ENCODE measurements around the gene ST3GAL6. TPM values are rescaled to one million over a fixed set of nuclear protein-coding genes. Genes with fewer than 3 reads are reported as not detected.

The ST3GAL6 gene
- total and polyA plus RNA-seq, 9 of the 15 experiments (the other 6 are each of a cell fraction or from before 2014, with no cell fraction given) = 0.14 TPM; not detected in 8

GRCh38 chr3:98782824-98783500 lies 19.8 kb downstream of the ST3GAL6 start:
- Histone ChIP-seq H3K27ac (ENCODE audit: extremely low read depth, low read depth, low read length) (no peak overlapping the region), H3K4me2 (ENCODE audit: insufficient read depth, low read length) (no peak overlapping the region), H3K4me3 (no peak overlapping the region), H4K20me1 (replicated peaks; ENCODE audit: control insufficient read depth, insufficient read depth, low read length) (no peaks in the 10 kb centered on the region), H3K9ac (ENCODE audit: insufficient read depth in 1 of 2, low read depth in 2 of 2, low read length in 2 of 2) (no peak overlapping the region), H2AFZ (ENCODE audit: low read depth, low read length) (no peak overlapping the region), H3K27me3 (ENCODE audit: control insufficient read depth in 2 of 2, insufficient read depth in 2 of 2, low read length in 2 of 2) (peaks cover 0 to 3% of the 10 kb centered on the region in 2 experiments; a peak in 1 of 5 replicates), H3K79me2 (ENCODE audit: control insufficient read depth, insufficient read depth, low read length) (no peaks in the 10 kb centered on the region), H3K36me3 (ENCODE audit: control insufficient read depth, insufficient read depth, low read length) (no peaks in the 10 kb centered on the region), H3K9me1 (ENCODE audit: control insufficient read depth, insufficient read depth, low read length) (no peaks in the 10 kb centered on the region), H3K9me3 (replicated peaks; ENCODE audit: control insufficient read depth, insufficient read depth, low read depth, low read length) (no peaks in the 10 kb centered on the region), H3K4me1 (replicated peaks in 1 of 2; ENCODE audit: control insufficient read depth in 2 of 2, insufficient read depth in 2 of 2, low read length in 2 of 2) (no peaks in the 10 kb centered on the region)
- intact Hi-C loops (cut with micrococcal nuclease) = no loop called here
- FAIRE-seq (no peak), ATAC-seq (no peak), DNase-seq (ENCODE audit: extremely low read depth in 1 of 4, low spot score in 3 of 4) (no peak)
- BruUV-seq (replicated peaks) = no TSS peak
- in situ Hi-C loops (cut with MboI) = no loop called here
- 0% methylated on average over 7 of the region's 8 CpGs for WGBS (ENCODE audit: insufficient coverage, low coverage, missing lambda C conversion rate)
- TF ChIP-seq, protein P1, sequence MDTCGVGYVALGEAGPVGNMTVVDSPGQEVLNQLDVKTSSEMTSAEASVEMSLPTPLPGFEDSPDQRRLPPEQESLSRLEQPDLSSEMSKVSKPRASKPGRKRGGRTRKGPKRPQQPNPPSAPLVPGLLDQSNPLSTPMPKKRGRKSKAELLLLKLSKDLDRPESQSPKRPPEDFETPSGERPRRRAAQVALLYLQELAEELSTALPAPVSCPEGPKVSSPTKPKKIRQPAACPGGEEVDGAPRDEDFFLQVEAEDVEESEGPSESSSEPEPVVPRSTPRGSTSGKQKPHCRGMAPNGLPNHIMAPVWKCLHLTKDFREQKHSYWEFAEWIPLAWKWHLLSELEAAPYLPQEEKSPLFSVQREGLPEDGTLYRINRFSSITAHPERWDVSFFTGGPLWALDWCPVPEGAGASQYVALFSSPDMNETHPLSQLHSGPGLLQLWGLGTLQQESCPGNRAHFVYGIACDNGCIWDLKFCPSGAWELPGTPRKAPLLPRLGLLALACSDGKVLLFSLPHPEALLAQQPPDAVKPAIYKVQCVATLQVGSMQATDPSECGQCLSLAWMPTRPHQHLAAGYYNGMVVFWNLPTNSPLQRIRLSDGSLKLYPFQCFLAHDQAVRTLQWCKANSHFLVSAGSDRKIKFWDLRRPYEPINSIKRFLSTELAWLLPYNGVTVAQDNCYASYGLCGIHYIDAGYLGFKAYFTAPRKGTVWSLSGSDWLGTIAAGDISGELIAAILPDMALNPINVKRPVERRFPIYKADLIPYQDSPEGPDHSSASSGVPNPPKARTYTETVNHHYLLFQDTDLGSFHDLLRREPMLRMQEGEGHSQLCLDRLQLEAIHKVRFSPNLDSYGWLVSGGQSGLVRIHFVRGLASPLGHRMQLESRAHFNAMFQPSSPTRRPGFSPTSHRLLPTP (IDR thresholded peaks at IDR 0.05; ENCODE audit: borderline replicate concordance, extremely low read depth, insufficient read length) = no peak
- TF ChIP-seq ZFP36 (IDR thresholded peaks at IDR 0.05; ENCODE audit: low read depth, low read length, partially characterized antibody) = no peak
- no peak for TF ChIP-seq SMC3 (conservative IDR thresholded peaks at IDR 0.05; ENCODE audit: insufficient read depth, low read depth, low read length)
- no peak for TF ChIP-seq RBM39 (optimal IDR thresholded peaks at IDR 0.05; ENCODE audit: low read depth, low read length)
- TF ChIP-seq CC2D1A (IDR thresholded peaks at IDR 0.05) = no peak
- TF ChIP-seq ZNF212 (CRISPR knock-in tag; IDR thresholded peaks at IDR 0.05) = no peak
- TF ChIP-seq ZNF217 (CRISPR knock-in tag; IDR thresholded peaks at IDR 0.05) = no peak
- TF ChIP-seq, protein P2, sequence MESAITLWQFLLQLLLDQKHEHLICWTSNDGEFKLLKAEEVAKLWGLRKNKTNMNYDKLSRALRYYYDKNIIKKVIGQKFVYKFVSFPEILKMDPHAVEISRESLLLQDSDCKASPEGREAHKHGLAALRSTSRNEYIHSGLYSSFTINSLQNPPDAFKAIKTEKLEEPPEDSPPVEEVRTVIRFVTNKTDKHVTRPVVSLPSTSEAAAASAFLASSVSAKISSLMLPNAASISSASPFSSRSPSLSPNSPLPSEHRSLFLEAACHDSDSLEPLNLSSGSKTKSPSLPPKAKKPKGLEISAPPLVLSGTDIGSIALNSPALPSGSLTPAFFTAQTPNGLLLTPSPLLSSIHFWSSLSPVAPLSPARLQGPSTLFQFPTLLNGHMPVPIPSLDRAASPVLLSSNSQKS (CRISPR knock-in tag; IDR thresholded peaks at IDR 0.05) = no peak
- TF ChIP-seq, protein P3, sequence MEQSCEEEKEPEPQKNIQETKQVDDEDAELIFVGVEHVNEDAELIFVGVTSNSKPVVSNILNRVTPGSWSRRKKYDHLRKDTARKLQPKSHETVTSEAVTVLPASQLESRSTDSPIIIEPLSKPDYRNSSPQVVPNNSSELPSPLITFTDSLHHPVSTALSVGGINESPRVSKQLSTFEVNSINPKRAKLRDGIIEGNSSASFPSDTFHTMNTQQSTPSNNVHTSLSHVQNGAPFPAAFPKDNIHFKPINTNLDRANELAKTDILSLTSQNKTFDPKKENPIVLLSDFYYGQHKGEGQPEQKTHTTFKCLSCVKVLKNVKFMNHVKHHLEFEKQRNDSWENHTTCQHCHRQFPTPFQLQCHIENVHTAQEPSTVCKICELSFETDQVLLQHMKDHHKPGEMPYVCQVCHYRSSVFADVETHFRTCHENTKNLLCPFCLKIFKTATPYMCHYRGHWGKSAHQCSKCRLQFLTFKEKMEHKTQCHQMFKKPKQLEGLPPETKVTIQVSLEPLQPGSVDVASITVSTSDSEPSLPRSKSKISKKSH (CRISPR knock-in tag; IDR thresholded peaks at IDR 0.05) = no peak
- TF ChIP-seq, protein P4, sequence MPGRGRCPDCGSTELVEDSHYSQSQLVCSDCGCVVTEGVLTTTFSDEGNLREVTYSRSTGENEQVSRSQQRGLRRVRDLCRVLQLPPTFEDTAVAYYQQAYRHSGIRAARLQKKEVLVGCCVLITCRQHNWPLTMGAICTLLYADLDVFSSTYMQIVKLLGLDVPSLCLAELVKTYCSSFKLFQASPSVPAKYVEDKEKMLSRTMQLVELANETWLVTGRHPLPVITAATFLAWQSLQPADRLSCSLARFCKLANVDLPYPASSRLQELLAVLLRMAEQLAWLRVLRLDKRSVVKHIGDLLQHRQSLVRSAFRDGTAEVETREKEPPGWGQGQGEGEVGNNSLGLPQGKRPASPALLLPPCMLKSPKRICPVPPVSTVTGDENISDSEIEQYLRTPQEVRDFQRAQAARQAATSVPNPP (IDR thresholded peaks at IDR 0.05; ENCODE audit: borderline replicate concordance, insufficient read depth, insufficient read length) = no peak
- TF ChIP-seq, protein P5, sequence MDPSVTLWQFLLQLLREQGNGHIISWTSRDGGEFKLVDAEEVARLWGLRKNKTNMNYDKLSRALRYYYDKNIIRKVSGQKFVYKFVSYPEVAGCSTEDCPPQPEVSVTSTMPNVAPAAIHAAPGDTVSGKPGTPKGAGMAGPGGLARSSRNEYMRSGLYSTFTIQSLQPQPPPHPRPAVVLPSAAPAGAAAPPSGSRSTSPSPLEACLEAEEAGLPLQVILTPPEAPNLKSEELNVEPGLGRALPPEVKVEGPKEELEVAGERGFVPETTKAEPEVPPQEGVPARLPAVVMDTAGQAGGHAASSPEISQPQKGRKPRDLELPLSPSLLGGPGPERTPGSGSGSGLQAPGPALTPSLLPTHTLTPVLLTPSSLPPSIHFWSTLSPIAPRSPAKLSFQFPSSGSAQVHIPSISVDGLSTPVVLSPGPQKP (CRISPR knock-in tag; IDR thresholded peaks at IDR 0.05) = no peak
- POLR2A ChIA-PET = no interaction called here
- CTCF ChIA-PET (ENCODE audit: low intra/inter-chr PET ratio) = no interaction called here

Measured in K562 (cell line).